ENCODE measurements around the gene RFT1.
A peak's percentile ranks its signal among the peaks of the same experiment; 100 is the strongest.

DNA sequence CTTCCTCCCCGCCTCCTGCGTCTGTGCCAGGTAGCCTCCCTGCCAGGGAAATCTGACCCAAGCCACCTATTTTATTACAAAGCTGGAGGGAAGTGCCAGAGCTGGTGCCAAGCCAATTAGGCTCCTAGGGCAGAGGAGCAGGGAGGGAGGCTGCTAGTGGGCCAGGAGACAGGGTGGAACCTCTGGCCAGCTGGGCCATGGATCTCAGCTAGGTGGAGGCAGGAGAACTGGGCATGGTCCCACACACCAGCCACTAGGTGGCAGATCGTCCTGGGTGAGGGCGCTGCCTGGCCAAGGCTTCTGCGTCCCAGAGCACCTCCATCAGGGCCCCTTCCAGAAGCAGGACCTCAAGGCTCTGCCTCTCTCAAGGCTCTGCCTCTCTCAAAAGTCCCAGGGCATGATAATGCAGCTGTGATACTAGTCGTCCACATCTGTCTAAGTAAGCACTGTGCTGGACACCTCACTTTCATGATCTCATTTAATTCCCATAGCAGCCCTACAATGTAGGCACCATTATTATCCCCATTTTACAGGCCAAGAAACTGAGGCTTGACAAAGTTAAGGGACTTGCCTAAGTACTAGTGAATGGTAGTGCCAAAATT is 4.5 kb upstream of the RFT1 start:
- TF ChIP-seq, protein P1, sequence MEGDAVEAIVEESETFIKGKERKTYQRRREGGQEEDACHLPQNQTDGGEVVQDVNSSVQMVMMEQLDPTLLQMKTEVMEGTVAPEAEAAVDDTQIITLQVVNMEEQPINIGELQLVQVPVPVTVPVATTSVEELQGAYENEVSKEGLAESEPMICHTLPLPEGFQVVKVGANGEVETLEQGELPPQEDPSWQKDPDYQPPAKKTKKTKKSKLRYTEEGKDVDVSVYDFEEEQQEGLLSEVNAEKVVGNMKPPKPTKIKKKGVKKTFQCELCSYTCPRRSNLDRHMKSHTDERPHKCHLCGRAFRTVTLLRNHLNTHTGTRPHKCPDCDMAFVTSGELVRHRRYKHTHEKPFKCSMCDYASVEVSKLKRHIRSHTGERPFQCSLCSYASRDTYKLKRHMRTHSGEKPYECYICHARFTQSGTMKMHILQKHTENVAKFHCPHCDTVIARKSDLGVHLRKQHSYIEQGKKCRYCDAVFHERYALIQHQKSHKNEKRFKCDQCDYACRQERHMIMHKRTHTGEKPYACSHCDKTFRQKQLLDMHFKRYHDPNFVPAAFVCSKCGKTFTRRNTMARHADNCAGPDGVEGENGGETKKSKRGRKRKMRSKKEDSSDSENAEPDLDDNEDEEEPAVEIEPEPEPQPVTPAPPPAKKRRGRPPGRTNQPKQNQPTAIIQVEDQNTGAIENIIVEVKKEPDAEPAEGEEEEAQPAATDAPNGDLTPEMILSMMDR (conservative IDR thresholded peaks at IDR 0.05; ENCODE audit: low read depth in 2 of 2): peak; percentile 86 to 96
- no peak for TF ChIP-seq ZNF331 (CRISPR knock-in tag; IDR thresholded peaks at IDR 0.05; ENCODE audit: low read depth)
- TF ChIP-seq EZH2 (IDR thresholded peaks at IDR 0.05; ENCODE audit: low read depth, unreplicated experiment): no peak
